ENCODE data around the gene PITX2.

PITX2 gene

DNA sequence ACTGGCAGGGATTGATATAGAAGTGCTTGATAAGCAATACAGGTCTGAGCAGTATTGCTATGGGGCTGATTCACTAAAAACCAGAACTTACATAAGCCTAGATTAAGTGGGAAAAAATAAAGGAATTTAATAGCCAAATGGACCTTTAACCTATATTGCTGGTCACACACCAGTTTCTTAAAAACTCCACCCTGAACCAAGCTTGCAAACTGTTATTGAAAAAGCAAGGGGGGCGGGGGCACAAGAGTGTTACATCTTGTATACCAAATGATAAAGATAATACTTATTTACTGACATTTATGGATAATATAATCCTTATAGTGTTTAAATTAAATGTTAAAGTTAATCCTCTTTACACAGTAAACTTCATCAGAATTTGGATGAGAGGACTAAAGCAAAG lies 40.3 kb upstream of the PITX2 start:
- TF ChIP-seq, protein P1, sequence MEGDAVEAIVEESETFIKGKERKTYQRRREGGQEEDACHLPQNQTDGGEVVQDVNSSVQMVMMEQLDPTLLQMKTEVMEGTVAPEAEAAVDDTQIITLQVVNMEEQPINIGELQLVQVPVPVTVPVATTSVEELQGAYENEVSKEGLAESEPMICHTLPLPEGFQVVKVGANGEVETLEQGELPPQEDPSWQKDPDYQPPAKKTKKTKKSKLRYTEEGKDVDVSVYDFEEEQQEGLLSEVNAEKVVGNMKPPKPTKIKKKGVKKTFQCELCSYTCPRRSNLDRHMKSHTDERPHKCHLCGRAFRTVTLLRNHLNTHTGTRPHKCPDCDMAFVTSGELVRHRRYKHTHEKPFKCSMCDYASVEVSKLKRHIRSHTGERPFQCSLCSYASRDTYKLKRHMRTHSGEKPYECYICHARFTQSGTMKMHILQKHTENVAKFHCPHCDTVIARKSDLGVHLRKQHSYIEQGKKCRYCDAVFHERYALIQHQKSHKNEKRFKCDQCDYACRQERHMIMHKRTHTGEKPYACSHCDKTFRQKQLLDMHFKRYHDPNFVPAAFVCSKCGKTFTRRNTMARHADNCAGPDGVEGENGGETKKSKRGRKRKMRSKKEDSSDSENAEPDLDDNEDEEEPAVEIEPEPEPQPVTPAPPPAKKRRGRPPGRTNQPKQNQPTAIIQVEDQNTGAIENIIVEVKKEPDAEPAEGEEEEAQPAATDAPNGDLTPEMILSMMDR (IDR thresholded peaks at IDR 0.05), result no peak

DNA sequence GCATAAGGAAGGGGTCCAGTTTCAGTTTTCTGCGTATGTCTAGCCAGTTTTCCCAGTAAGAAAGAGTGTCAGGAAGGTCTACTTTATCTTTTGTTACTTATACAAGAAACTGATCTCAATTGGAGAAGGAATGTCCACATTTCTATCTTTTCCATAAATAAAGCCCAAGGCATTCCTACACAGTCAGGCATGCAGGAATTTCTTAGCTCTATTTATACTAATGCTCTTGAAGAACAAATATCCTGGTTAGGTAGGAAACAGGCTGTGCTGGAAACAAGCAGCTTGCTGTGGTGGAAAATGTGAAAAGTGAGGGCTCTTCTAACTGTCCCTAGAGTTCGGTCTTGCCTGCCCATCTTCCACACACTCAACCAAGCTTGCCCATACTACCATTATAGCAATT lies 37.9 kb upstream of the PITX2 start:
- TF ChIP-seq, protein P1 (IDR thresholded peaks at IDR 0.05), result no peak

- TF ChIP-seq, protein P1 (IDR thresholded peaks at IDR 0.05), result no peak
These were observed 31.4 kb upstream of the PITX2 start for GRCh38 chr4:110654254-110654635.

DNA sequence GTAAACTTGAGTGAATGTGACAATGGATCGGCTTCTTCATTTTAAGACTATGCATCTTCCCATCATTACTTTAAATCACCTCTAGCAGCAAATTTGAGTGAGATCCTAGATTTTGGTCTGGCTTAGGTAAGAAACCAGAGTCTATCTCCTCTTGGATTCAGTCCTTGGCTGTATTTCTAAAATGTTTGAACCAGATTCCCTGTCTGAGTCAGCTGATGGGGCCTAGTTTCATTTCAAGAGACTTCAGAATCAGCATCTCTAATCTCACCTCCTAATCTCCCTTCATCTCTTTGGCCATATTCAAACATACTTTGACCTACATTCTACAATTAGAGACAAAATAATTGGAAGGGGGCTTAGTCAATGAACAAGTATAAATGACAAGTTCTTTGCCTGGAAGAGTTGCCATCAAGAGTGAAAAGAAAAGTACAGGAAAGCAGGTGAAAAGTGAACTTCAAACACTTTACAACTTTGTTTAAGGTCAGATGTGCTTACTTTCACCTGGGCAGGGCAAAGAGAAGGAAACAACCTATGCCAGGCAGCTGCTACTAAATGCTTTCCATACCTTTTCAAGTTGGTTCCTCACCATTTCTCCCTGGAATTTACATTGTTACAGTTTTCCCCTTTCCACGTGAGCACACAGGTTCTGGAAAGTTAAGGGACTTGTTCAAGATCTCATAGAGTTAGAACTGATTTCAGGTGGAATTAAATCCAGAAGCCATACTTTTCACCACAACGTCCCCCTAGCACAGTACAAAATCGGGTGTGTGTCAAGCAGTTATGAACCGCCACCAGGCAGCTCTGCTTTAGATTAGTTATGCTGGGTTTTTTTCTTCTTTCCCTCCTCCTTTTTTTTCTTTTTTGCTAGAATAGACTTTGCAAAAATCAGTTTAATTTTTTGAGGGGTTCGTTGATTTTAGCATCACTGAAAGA lies 30.7 kb upstream of the PITX2 start:
- TF ChIP-seq, protein P1 (IDR thresholded peaks at IDR 0.05), result no peak

DNA sequence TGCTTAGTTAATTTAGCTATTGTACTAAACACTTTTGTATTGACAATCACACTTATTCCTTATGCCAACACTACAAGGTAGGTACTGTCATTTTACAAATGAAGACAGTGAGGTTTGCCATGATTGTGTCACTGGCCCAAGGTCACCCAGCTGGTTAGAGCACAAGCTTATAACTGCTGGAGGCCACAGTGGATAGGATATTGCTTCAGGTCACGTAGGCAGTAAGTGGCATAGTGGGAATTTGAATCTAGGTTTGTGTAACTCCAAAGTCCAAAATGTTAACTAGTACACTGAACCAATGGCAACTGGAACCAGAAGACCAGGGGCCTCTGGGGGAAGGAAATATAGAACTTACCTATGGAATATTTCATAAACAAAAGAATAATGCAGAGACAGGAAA lies 21.1 kb upstream of the PITX2 start:
- TF ChIP-seq, protein P1 (IDR thresholded peaks at IDR 0.05), result no peak

DNA sequence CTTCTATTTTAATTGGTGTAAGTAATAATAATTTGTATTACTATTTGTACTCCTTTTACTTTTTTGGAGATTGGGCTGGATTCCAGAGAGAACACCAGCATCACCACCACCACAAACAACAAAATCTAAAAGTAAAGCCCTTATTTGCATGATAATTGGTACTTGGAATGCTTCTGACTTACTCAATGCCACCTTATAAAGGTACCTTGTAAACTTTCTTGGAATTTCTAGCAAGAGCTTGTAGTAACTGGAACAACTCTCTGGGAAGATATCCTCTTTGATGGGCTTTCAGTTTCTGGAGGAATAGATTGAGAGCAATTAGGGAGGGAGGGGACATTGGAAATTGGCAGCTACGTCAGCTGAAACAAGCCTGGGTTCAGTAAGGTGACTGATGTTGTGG lies 20.2 kb upstream of the PITX2 start:
- TF ChIP-seq, protein P1 (IDR thresholded peaks at IDR 0.05), result no peak

GRCh38 chr4:110641218-110641617 lies 18.3 kb upstream of the PITX2 start:
- TF ChIP-seq, protein P1 (IDR thresholded peaks at IDR 0.05), result no peak

Measured in LNCAP (cell line).